GM21717 (cell line): Measurements from ENCODE around the gene CA11.

Experiments
- ATAC-seq: cut with Tn5 transposase; IDR thresholded peaks from one replicate; pipeline ENCODE4 v1.9.1; 2021; ENCODE audit warnings: mild to moderate bottlenecking, moderate library complexity; ENCODE audit not compliant: unreplicated experiment

The CA11 gene

GRCh38 chr19:48595171-48595570 lies 50.8 kb downstream of the CA11 start:
- no peak for ATAC-seq

DNA sequence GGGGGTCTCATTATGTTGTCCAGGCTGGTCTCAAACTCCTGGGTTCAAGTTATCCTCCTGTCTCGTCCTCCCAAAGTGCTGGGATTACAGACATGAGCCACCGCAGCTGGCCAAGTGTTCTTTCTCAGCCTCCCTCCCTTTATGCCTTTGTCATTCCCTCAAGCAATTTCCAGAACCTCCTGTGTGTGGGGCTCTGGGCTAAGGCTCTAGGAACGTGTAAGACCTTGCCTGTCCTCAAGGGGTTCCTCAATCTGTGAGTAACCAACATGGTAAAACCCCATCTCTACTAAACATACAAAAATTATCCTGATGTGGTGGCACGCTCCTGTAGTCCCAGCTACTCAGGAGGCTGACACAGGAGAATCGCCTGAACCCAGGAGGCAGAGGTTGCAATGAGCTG lies 55.0 kb downstream of the CA11 start:
- no peak for ATAC-seq

DNA sequence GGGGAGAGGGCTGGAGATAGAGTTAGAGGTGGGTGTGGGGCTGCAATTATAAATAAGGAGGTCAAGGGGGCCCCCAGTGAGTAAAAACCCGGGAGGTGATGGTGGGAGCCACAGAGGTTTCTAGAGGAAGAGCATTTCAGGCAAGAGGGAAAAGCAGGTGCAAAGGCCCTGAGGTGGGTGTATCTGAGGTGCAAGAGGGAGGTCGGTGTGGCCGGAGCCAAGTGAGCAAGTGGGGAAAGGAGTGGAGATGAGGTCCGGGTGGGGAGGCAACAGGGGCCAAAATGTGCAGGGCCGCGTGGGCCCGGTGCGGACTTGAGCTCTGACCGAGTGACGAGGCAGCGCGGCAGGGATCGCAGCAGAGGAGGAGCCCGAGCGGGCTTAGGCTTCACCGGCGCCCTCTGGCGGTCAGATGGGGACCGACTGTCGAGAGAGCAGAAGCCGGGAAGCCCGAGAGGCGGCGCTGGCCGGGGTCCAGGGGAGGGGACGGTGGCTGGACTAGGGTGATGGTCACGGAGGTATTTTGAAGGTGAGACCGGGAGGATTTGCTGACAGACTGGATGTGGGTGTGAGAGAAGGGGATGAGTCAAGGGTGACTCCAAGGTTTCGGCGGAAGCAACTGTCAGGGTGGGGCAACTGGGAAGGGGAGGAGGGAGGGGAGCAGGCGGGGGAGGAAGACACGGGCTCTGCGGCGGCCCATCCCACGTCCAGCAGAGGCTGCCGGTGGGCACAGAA lies 57.2 kb downstream of the CA11 start:
- no peak for ATAC-seq
